Mucosa of stomach (tissue), 1 donor: Measurements from ENCODE around the gene TMEM158.

Experiments
- H3K27me3 ChIP-seq: one replicate; pipeline ENCODE4 v1.7.0; 2013; ENCODE audit warnings: mild to moderate bottlenecking, low read length; ENCODE audit not compliant: control insufficient read depth, insufficient read depth
- H3K36me3 ChIP-seq: one replicate; pipeline ENCODE4 v1.7.0; 2013; ENCODE audit warnings: low read length; ENCODE audit not compliant: control insufficient read depth, insufficient read depth
- H3K4me1 ChIP-seq: one replicate; pipeline ENCODE4 v1.7.0; 2013; ENCODE audit warnings: mild to moderate bottlenecking, low read length; ENCODE audit not compliant: control insufficient read depth, insufficient read depth
- H3K4me3 ChIP-seq: one replicate; pipeline ENCODE4 v1.7.0; 2013; ENCODE audit warnings: low read length
- H3K9ac ChIP-seq: one replicate; pipeline ENCODE4 v1.7.0; 2013; ENCODE audit warnings: mild to moderate bottlenecking, low read length, moderate library complexity
- H3K9me3 ChIP-seq: one replicate; pipeline ENCODE4 v1.7.0; 2013; ENCODE audit warnings: mild to moderate bottlenecking, low read length, moderate library complexity; ENCODE audit not compliant: control insufficient read depth
- donor health status: Pancreatic carcinoma.

TMEM158 gene

GRCh38 chr3:45225465-45226205 is 452 bp downstream of the TMEM158 start:
- H3K36me3 ChIP-seq: no peaks in the 10 kb centered on the region
- H3K4me1 ChIP-seq: peaks cover 6% of the 10 kb centered on the region
- no peak overlapping the region for H3K9ac ChIP-seq
- H3K4me3 ChIP-seq: no peak overlapping the region
- H3K27me3 ChIP-seq: peaks cover 46% of the 10 kb centered on the region
- no peaks in the 10 kb centered on the region for H3K9me3 ChIP-seq

GRCh38 chr3:45224824-45225464 is 1.1 kb downstream of the TMEM158 start:
- Histone ChIP-seq H3K27me3 (peaks cover 46% of the 10 kb centered on the region), H3K4me1 (peaks cover 6% of the 10 kb centered on the region), H3K9ac (peak overlapping the region; percentile 22)

GRCh38 chr3:45223889-45224727 is 2.0 kb downstream of the TMEM158 start:
- no peak overlapping the region for H3K4me3 ChIP-seq

More at GRCh38 chr3:45224824-45225464, 1.1 kb downstream of the TMEM158 start:
- Histone ChIP-seq H3K36me3 (no peaks in the 10 kb centered on the region), H3K9me3 (no peaks in the 10 kb centered on the region), H3K4me3 (no peak overlapping the region)

GRCh38 chr3:45219694-45220093 is 6.4 kb downstream of the TMEM158 start:
- Histone ChIP-seq H3K4me3 (no peak overlapping the region), H3K4me1 (no peaks in the 10 kb centered on the region), H3K27me3 (peaks cover 18% of the 10 kb centered on the region), H3K9ac (no peak overlapping the region), H3K36me3 (no peaks in the 10 kb centered on the region), H3K9me3 (no peaks in the 10 kb centered on the region)

More at GRCh38 chr3:45223889-45224727, 2.0 kb downstream of the TMEM158 start:
- Histone ChIP-seq H3K27me3 (peaks cover 46% of the 10 kb centered on the region), H3K9ac (no peak overlapping the region), H3K9me3 (no peaks in the 10 kb centered on the region), H3K4me1 (peaks cover 6% of the 10 kb centered on the region), H3K36me3 (no peaks in the 10 kb centered on the region)

GRCh38 chr3:45218578-45219390 is 7.3 kb downstream of the TMEM158 start:
- H3K4me3 ChIP-seq: no peak overlapping the region
- H3K9me3 ChIP-seq: no peaks in the 10 kb centered on the region
- H3K9ac ChIP-seq: no peak overlapping the region
- peaks cover 9% of the 10 kb centered on the region for H3K27me3 ChIP-seq
- no peaks in the 10 kb centered on the region for H3K36me3 ChIP-seq
- H3K4me1 ChIP-seq: no peaks in the 10 kb centered on the region

GRCh38 chr3:45216021-45216609 is 10.0 kb downstream of the TMEM158 start:
- Histone ChIP-seq H3K9me3 (no peaks in the 10 kb centered on the region), H3K4me1 (peaks cover 2% of the 10 kb centered on the region), H3K4me3 (no peak overlapping the region), H3K27me3 (no peaks in the 10 kb centered on the region), H3K36me3 (no peaks in the 10 kb centered on the region), H3K9ac (no peak overlapping the region)

- Histone ChIP-seq H3K9me3 (no peaks in the 10 kb centered on the region), H3K36me3 (no peaks in the 10 kb centered on the region), H3K4me1 (peaks cover 9% of the 10 kb centered on the region), H3K4me3 (no peak overlapping the region), H3K27me3 (no peaks in the 10 kb centered on the region), H3K9ac (no peak overlapping the region)
Observed at GRCh38 chr3:45215466-45215865, 10.6 kb downstream of the TMEM158 start.

- Histone ChIP-seq H3K36me3 (no peaks in the 10 kb centered on the region), H3K4me3 (no peak overlapping the region), H3K9me3 (no peaks in the 10 kb centered on the region), H3K9ac (no peak overlapping the region), H3K27me3 (no peaks in the 10 kb centered on the region), H3K4me1 (peaks cover 15% of the 10 kb centered on the region)
Observed at GRCh38 chr3:45214061-45214680, 11.9 kb downstream of the TMEM158 start.

GRCh38 chr3:45212095-45212468 is 14.0 kb downstream of the TMEM158 start:
- Histone ChIP-seq H3K9ac (no peak overlapping the region), H3K4me3 (no peak overlapping the region), H3K9me3 (no peaks in the 10 kb centered on the region), H3K4me1 (peaks cover 19% of the 10 kb centered on the region), H3K27me3 (no peaks in the 10 kb centered on the region), H3K36me3 (no peaks in the 10 kb centered on the region)

GRCh38 chr3:45211466-45212094 is 14.5 kb downstream of the TMEM158 start:
- Histone ChIP-seq H3K27me3 (no peaks in the 10 kb centered on the region), H3K9ac (no peak overlapping the region), H3K4me1 (peaks cover 19% of the 10 kb centered on the region), H3K9me3 (no peaks in the 10 kb centered on the region), H3K36me3 (no peaks in the 10 kb centered on the region), H3K4me3 (no peak overlapping the region)
